Measurements from ENCODE around the gene COL6A3.

The COL6A3 gene, protein sequence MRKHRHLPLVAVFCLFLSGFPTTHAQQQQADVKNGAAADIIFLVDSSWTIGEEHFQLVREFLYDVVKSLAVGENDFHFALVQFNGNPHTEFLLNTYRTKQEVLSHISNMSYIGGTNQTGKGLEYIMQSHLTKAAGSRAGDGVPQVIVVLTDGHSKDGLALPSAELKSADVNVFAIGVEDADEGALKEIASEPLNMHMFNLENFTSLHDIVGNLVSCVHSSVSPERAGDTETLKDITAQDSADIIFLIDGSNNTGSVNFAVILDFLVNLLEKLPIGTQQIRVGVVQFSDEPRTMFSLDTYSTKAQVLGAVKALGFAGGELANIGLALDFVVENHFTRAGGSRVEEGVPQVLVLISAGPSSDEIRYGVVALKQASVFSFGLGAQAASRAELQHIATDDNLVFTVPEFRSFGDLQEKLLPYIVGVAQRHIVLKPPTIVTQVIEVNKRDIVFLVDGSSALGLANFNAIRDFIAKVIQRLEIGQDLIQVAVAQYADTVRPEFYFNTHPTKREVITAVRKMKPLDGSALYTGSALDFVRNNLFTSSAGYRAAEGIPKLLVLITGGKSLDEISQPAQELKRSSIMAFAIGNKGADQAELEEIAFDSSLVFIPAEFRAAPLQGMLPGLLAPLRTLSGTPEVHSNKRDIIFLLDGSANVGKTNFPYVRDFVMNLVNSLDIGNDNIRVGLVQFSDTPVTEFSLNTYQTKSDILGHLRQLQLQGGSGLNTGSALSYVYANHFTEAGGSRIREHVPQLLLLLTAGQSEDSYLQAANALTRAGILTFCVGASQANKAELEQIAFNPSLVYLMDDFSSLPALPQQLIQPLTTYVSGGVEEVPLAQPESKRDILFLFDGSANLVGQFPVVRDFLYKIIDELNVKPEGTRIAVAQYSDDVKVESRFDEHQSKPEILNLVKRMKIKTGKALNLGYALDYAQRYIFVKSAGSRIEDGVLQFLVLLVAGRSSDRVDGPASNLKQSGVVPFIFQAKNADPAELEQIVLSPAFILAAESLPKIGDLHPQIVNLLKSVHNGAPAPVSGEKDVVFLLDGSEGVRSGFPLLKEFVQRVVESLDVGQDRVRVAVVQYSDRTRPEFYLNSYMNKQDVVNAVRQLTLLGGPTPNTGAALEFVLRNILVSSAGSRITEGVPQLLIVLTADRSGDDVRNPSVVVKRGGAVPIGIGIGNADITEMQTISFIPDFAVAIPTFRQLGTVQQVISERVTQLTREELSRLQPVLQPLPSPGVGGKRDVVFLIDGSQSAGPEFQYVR (N-terminal part only)

DNA sequence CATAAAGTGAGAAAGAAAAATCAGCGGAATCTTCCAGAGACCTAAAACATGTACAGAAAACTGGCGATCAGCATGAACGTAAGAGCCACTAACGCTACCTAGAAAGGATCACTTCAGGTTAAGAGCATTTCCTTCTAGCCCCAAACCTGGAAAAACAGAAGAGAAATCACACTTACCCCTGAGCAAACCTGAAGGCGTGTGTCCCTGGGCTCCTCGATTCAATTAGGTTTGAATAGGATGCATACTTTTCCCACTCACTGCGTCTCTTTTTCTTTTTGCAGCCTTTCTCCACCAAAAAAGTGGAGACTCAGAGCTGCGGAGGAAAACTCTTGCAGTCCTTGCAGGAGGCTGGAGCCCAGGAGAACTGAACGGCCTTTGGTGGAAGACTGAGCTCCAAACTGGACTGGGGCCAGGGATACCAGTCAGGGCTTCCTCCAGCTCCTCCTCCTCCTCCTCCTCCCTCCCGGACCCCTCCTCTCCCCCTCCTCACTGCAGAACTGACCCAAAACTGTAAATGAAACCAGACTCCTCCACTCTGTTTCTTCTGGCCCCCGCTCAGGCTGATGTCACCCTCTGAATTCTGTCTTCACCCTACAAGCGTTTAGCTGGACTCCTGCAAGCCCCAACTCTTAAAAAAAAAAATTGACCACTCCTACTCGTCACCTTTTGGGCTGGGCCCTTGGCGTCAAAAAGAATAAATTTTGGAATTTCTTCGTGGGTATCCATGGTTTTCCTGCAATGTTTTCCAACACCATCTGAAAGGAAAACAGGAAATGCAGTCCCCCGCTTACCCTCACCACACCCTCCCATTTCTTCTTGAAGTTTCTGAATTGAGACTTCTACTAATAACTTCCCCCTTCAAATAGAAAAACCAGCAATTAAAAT lies at the start of gene COL6A3:
TSS of gene COL6A3 (minus strand) at position 388 of the 885 bp plus-strand sequence. CDS start 17,347 bp downstream, outside the sequence.
- DNase-seq = no peak

DNA sequence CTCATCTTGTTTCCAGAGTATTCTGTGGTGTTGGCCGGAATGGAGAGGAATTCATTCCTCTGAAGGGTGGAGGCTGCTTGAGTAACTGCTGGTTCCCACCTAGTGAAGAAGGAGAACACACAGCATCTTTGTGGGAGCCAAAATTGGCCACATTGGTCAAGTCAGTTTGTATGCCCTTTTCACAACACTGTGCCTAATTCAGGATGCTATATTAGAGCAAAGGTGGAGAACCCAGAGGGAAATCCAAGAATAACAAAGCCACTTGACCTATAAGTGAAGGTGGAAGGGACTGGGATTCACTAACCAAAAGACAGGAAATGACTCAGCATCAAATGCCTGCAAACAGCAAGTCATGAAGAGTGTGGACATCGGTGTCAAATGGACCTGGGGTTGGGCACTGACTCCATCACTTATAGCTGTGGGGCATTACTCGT lies 45.8 kb upstream of the COL6A3 start:
- DNase-seq = peak; percentile 90

DNA sequence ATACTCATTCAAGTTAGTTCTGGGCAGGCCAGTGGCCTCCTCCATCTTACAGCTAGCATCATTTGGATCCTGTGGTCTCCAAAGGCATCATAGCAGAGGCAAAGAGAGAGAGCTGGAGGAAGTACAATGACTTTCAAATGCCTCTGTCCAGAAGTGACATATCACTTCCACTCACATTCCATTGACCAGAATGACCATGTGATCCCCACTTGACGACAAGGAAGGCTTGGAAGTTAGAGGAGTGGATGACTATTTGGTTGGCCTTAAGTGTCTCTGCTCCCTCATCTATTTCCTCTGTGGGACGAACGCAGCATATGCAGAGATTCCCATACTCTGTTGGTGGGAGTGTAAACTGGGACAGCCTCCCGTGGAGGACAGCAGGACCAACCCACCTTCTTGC lies 45.3 kb upstream of the COL6A3 start:
- DNase-seq = peak; percentile 35

DNA sequence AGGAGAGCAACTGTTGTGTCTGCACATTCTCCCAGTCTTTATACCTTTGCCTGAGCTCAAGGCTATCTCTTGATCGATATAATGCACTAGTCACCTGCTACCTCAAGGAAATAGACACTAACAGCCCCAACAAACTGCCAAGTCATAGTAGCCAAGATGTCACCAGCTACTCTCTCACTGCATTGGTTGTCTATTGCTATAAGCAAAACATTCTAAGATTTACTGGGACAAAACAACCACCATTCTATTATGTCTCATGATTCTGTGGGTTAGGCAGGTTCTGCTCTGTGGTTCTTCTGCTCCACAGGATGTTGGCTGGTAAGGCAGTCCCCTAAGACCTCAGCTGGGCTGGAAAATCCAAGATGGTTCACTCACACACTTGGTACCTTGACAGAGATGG lies 44.6 kb upstream of the COL6A3 start:
- no peak for DNase-seq

DNA sequence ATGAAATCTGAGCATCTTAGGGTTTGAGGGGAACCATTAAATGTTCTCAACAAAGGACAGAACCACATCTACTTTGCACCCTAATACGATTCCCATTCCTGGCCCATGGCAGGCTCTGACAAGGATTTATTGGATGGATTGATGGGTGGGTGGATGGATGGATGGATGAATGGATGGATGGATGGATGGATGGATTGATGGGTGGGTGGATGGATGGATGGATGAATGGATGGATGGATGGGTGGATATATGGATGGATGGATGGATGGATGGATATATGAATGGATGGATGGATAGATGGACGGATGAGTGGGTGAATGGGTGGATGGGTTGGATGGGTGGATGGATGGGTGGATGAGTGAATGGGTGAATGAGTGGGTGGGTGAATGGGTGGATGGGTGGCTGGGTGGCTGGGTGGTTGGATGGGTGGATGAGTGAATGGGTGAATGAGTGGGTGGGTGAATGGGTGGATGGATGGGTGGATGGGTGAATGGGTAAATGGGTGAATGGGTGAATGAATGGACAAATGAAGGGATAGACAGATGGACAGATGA lies 43.5 kb upstream of the COL6A3 start:
- DNase-seq = no peak

DNA sequence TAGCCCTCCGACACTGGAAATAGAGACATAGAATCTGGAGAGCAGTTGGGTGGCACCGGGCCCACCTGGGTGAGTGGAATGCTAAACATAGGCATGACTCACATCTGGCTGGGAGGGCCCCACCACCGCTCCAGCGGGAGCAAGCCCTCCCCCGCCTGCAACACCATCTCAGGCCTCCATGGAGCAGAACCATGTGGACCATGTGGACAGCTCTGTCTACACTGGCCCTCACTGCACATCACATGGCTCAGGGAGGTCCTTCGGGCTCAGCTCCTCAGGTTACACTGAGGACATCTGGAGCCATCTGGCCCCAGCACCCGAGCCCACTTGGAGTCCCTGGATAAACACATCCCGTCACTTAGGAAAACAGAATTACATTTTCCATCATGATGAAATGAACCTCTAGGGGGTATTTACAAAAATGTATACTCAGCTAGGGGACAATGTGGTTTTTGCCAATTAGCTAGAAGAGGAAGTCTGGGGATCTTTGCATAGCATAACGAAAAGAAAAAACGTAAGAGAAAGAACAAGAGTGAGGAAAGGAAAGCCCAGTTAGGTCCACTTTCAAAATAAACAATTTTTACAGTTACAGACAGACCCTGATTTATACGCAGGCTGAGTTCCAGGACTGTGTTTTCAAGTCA lies 42.4 kb upstream of the COL6A3 start:
- peak; percentile 92 for DNase-seq

DNA sequence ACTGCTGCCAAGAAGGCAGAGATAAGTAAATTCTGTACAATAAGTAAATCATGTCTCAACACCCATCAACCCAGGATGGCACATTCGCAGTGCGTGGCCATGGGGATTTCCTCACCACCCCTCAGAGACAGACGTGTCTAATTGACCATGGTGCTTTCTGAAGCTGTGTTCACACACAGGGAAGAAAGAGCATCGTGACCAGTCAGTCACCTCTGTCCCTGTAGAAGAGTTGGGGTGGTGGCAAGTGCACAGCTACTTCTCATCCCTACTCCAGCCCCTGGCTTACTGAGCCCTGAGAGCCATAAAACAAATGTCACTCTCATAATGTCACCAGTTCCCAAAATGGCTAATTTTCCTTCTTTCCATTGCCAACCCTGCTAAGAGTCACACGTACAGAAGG lies 41.8 kb upstream of the COL6A3 start:
- DNase-seq = peak; percentile 53

DNA sequence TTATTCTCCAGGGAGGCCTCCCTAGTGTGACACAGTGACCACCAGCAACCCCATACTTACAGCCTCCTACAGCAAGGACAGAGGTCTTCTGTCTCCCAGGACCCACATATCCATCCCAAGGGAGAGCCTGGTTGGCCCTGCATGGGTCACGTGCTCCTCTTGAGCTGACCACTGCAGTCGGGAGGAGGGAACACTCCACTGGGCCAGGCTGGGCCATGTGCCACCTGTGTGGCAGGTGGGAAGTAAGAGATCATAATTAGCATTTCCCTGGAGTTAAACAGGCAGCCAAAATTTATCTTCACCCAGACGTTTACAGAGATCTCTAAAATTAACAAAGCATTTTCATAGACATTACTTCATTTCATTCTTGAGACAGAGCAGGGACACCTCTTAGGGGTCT lies 39.7 kb upstream of the COL6A3 start:
- peak; percentile 25 for DNase-seq

DNA sequence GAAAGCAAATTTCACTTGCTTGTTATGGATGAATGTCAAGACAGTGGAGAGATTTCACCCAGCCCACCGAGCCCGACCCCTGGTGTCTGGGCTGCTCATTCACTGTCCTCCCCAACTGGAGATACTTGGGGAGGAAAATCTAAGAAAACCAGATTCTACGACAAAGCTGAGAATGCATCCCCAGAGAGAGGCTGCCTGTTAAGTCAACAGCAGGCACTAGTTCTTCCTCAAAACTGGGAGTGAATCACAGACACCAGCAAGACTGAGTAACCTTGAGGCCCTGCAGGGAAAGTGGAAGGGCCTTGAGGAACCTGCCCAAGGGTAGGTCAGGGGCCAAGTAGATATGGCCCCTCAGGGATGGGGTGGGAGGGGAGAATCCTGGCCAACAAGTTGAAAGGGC lies 38.9 kb upstream of the COL6A3 start:
- DNase-seq = no peak

DNA sequence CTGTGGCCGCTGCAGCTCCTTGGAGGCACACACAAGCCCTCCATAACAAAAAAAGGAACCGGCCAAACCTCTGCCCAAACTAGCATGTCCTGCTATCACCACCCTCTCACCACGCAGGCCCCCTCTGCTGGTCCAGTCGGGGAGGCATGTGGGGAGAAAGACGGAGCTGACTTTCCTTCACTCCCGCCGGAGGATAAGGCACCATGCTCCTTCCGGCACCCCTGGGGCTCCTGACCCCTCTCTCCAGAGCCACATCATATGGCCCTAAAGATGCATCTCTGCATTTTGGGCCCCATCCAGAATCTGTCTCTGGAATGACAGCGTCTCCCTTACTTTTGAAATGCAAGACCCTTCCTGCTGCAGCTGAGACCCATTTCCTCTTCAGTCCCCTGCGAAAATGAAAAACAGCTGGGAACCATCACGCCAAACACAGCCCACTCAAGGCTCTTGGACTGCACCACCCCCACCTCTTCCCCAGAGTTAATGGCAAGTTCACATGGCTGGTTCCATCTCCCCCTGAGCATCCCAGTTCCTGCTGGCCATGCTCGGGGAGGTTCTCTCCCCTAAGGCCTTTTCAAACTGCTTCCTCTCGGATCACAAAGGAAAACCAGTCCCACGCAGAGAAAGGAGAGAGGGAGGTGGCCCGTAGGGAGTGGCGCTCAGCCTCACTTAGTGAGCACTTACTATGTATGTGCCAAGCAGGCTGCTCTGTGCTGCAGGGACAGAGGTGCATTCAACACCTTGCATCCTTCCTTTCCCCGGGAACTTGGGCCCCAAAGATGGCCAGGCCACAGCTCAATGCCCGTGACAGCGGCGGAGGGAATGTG lies 37.9 kb upstream of the COL6A3 start:
- DNase-seq = no peak

DNA sequence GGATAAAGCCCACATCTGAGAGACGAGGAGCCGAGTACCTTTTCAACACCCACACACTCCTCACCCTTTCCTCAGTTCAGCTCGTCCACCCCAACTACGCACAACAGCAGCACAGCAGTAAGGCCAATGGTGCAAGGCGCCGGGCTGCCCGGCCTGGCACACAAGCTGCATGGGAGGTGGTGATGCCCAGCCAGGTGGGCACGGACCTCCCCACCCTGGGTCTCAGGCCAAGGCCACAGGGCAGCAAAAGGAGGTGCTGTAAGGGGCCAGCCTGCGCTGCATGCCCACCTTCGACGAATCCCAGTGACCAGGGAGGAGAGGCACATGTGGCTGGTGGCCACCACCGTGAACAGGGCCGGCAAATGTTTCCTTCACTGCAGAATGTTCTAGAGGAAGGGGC lies 36.6 kb upstream of the COL6A3 start:
- no peak for DNase-seq

DNA sequence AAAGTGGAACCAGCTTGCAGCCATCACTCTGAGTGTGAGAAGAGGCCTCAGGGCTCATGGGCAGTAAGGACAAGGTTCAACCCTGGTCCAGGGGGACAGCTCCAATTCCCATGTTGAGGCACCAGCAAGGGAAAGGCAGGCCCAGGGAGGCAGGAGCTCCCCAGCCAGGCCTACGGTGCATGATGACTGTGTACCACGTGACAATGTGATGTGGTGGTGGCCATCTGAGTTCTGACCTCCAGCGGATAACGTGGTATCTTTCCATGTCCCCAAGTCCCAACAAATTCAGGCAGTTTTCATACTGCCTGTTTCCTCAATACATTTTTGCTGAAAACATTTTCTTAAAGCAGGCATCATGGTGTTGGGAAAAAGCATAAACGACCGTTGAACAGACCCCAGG lies 36.1 kb upstream of the COL6A3 start:
- DNase-seq = no peak

DNA sequence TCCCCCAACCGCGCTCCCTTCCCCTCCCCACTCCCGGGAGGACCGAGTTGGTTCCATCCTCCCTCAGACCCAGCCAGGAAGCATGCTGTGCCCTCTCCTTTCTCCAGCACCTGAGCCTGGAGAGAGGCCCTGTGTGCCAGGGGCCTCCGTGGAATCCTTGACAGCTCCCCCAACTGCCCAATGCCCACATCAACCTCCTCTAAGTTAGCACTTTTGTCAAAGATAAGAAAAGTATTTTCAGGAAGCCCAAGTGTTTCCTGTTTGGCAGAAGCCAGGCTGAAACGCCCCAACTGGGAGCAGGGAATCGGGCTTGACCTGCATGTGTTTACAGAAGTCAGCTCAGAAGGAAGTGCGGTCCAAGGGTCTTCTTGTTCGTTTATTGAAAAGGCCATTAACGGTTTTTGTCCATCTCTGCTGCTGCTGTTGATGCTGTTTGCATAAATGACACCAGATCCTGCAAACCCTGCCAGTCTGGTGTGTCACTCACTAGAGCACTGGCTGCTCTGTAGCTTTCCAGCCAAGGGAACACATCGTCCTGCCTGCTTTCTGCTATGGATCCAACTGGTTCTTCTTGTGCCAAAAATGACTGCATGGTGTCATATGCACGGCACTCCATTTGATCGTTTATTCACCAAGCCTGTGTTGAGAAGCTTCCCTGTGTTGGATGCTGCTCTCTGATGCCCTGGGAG lies 35.4 kb upstream of the COL6A3 start:
- peak; percentile 22 for DNase-seq

DNA sequence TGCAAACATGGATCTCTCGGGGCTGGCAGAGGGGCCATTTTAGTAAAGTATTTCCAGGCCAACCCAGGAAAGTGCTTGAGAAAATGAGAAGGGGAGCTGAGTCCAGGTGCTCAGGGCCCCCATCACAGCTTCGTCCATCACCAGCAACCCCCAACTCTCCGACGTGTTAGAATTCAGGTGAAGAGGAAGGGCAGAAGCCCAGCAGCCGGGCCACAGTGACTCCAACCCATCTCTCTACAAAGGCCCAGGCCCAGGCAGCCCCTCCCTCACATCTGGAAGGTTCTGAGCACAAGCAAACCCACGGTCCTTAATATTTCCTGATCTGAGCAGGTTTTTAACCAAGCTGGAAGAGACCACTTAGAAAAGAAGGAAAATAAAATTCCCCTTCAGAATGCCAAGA lies 34.7 kb upstream of the COL6A3 start:
- DNase-seq = no peak

DNA sequence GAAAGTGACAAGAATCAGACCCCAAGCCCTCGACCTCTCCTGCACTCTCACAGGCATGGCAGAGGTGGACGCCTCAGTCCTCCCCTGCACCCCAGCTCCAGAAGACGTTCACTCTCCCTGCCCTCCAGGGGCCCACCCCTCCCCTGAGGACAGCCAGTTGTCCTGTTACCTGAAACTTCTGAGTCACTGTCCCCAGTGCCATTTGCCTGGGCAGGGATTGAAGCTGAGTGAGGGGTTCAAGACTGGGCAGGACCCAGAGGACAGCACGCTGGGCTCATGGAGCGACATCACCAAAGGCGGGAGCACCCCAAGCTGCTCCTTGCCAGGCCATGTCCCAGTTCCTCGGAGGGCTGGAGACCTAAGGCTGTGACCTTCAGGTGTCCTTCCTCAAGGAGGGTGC lies 34.2 kb upstream of the COL6A3 start:
- DNase-seq = no peak

DNA sequence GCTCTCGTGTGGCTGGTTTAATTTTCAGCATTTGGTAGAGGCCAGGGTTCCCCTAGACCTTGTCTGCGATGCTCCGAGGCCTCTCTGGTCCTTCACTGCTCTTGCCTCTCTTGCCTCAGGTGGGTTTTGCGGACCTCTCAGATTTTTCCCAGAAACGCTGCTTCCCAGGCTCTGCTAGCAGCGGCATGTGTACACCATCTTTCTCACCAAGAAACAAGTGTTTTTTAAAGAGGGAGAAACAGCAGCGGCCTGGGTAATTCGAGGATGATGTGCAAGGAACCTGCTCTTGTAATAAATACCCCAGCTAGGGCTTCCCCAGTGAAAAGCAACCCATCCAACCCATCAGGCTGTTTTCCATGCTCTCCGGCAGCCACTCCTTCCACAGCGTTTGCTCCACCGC lies 33.5 kb upstream of the COL6A3 start:
- no peak for DNase-seq

DNA sequence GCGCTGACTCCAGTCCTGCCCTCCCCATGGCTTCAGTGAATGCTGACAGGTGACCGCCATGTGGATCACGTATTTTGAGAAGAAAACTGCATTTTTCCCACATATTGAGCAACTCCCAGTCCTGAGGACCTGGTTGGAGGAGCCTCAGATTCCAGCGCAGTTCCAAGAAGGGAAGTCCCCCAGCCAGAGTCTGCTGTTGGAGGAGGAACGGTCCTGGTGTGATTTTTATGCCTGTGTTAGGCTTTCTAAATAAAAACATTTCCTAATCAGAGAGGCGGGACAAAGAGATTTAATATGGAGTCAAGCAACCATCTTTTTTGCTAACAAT lies 32.3 kb upstream of the COL6A3 start:
- no peak for DNase-seq

DNA sequence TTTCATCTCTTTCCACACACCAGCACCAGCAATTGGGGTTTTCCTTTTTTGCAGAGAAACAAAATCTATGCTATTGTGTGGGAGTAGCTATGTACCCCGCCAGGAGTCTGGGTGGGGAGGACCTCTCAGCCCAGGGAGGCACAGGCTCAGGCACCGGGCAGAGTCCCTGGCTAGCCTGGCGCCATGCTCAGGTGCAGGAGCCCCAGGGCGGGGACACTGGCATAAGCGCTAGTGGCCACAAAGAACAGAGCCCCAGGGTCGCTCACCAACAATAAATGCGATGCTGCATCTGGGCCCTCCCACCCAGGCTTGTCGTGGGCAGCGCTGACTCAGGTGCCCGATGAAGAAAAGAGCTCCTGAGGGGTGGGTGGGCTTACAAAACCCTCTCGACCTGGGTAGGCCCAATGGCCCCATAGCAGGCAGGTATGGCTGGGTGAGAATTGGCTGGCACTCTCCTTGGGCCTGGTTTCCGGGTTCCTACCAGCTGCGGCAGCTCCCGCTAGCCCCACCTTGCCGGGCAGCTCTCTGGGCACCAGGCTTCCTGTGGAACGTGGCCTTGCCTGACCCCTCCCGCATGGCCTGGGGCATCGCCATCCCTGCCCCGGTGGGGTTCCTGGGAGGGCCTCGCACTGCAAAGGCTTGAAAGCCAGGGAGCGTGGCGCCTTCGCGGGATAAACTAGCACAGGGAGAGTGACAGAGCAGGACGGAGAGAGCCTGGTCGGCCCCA lies 31.8 kb upstream of the COL6A3 start:
- no peak for DNase-seq

DNA sequence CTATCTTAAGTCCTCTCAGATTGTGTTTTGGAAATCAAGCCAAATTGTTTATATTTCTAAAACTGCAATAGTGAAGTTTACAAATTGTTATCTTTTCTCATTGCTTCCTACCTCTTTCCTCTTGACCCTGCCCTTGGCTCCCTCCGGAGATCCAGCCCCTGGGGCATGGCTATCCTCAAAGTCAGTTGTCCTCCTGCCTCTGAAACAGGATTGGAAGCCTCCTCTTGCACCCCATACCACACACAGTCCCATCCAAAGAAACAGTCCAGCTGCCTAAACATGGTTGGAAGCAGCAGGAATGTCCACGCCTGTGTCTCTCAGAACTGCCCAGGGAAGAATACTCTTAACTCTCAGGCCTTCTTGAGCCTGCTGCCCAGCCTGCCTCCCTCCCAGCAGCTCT lies 30.1 kb upstream of the COL6A3 start:
- no peak for DNase-seq

All from DMS53 (cell line).